IMR-90 (cell line): ENCODE data around the gene HORMAD2. TPM values are rescaled to one million over a fixed set of nuclear protein-coding genes. Genes with fewer than 3 reads are reported as not detected.

ENCODE experiments used
- ATAC-seq: fragments of 200-7000 bp; cut with Tn5 transposase; 2 replicates; pipeline ENCODE4 v1.9.1; 2020; ENCODE audit warnings: low read depth, mild to moderate bottlenecking, moderate library complexity
- BruUV-seq: library from RNA; stranded (reverse); fragments of 400-500 nt; replicated peaks from 2 replicates; lab custom pipeline; 2021; lab: Mats Ljungman, UMichigan
- CTCF ChIA-PET: fragments of 300-600 bp; formaldehyde crosslinking; extraction: SDS; loops from one replicate; lab custom pipeline; 2021; ENCODE audit warnings: antibody characterized with exemption; lab: Yijun Ruan, JAX
- POLR2A ChIA-PET: fragments of 300-600 bp; sonication (Branson Sonifier 250); formaldehyde crosslinking; loops from one replicate; lab custom pipeline; 2022; ENCODE audit warnings: antibody characterized with exemption; ENCODE audit not compliant: unreplicated experiment; lab: Charles Lee
- DNase-seq: peaks from one replicate; pipeline ENCODE4 v3.0.0; 2013
- H2AFZ ChIP-seq: replicated peaks from 2 replicates; pipeline ENCODE3; 2013; ENCODE audit warnings: low read length, mild to moderate bottlenecking; ENCODE audit not compliant: poor library complexity
- H2AK5ac ChIP-seq: 2 replicates; pipeline ENCODE4 v1.6.1; 2013; ENCODE audit warnings: low read depth, low read length, inconsistent platforms
- H2AK9ac ChIP-seq: replicated peaks from 2 replicates; pipeline ENCODE3; 2013; ENCODE audit warnings: mild to moderate bottlenecking, low read depth, low read length, moderate library complexity; ENCODE audit not compliant: poor library complexity
- H2BK120ac ChIP-seq: 2 replicates; pipeline ENCODE4 v1.6.1; 2013; ENCODE audit warnings: low read depth, low read length, inconsistent platforms
- H2BK15ac ChIP-seq: 3 replicates; pipeline ENCODE4 v1.6.1; 2013; ENCODE audit warnings: low read depth, low read length, inconsistent platforms
- H2BK20ac ChIP-seq: 2 replicates; pipeline ENCODE4 v1.6.1; 2013; ENCODE audit warnings: low read depth, mild to moderate bottlenecking, inconsistent platforms, low read length, moderate library complexity
- H2BK5ac ChIP-seq: 2 replicates; pipeline ENCODE4 v1.6.1; 2013; ENCODE audit warnings: mild to moderate bottlenecking, low read depth, low read length, inconsistent platforms; ENCODE audit not compliant: poor library complexity, severe bottlenecking
- H3K14ac ChIP-seq: replicated peaks from 2 replicates; pipeline ENCODE4 v1.6.1; 2013; ENCODE audit warnings: low read depth, low read length, inconsistent platforms
- H3K18ac ChIP-seq: 2 replicates; pipeline ENCODE4 v1.6.1; 2013; ENCODE audit warnings: low read depth, low read length, control low read depth
- H3K23ac ChIP-seq: 2 replicates; pipeline ENCODE4 v1.6.1; 2013; ENCODE audit warnings: low read depth, low read length, inconsistent platforms
- H3K27ac ChIP-seq: 2 replicates; pipeline ENCODE4 v1.5.1; 2013; ENCODE audit warnings: mild to moderate bottlenecking, control low read depth, low read length; ENCODE audit not compliant: insufficient read depth
- H3K27me3 ChIP-seq: 2 replicates; pipeline ENCODE4 v1.6.1; 2013; ENCODE audit warnings: low read length; ENCODE audit not compliant: control insufficient read depth, insufficient read depth
- H3K36me3 ChIP-seq: 2 replicates; pipeline ENCODE4 v1.6.1; 2013; ENCODE audit warnings: low read length, mixed read lengths; ENCODE audit not compliant: control insufficient read depth, insufficient read depth
- H3K4ac ChIP-seq: 2 replicates; pipeline ENCODE4 v1.6.1; 2013; ENCODE audit warnings: low read depth, low read length, inconsistent platforms
- H3K4me1 ChIP-seq: 2 replicates; pipeline ENCODE4 v1.6.1; 2013; ENCODE audit warnings: low read length, mixed read lengths; ENCODE audit not compliant: control insufficient read depth, insufficient read depth
- H3K4me2 ChIP-seq: 2 replicates; pipeline ENCODE4 v1.6.1; 2013; ENCODE audit warnings: low read depth, mild to moderate bottlenecking, control low read depth, low read length, moderate library complexity
- H3K4me3 ChIP-seq: 2 replicates; pipeline ENCODE4 v1.5.1; 2013; ENCODE audit warnings: low read depth, mild to moderate bottlenecking, control low read depth, low read length, moderate library complexity; ENCODE audit not compliant: insufficient read depth
- H3K56ac ChIP-seq: 2 replicates; pipeline ENCODE4 v1.6.1; 2013; ENCODE audit warnings: low read length, inconsistent platforms; ENCODE audit not compliant: insufficient read depth; ENCODE audit errors: extremely low read depth
- H3K79me1 ChIP-seq, 2 experiments: 2 replicates each; pipeline ENCODE4 v1.6.1; 2013; ENCODE audit warnings: low read length in 2 of 2, inconsistent platforms in 1 of 2, low read depth in 1 of 2
- H3K9ac ChIP-seq: 2 replicates; pipeline ENCODE4 v1.6.1; 2013; ENCODE audit warnings: low read depth, low read length, control low read depth
- H3K9me1 ChIP-seq: 2 replicates; pipeline ENCODE4 v1.6.1; 2013; ENCODE audit warnings: low read length, inconsistent platforms; ENCODE audit not compliant: insufficient read depth
- H3K9me3 ChIP-seq: 2 replicates; pipeline ENCODE4 v1.6.1; 2013; ENCODE audit warnings: low read length; ENCODE audit not compliant: control insufficient read depth, insufficient read depth
- H4K20me1 ChIP-seq: 2 replicates; pipeline ENCODE4 v1.6.1; 2013; ENCODE audit warnings: low read length, inconsistent platforms; ENCODE audit not compliant: insufficient read depth
- H4K5ac ChIP-seq: 2 replicates; pipeline ENCODE4 v1.6.1; 2013; ENCODE audit warnings: mild to moderate bottlenecking, low read depth, low read length, control low read depth
- H4K8ac ChIP-seq, 2 experiments: 2 replicates each; pipeline ENCODE4 v1.6.1; 2013; ENCODE audit warnings: low read depth in 2 of 2, low read length in 2 of 2, control low read depth in 1 of 2, inconsistent platforms in 1 of 2
- H4K91ac ChIP-seq: 2 replicates; pipeline ENCODE4 v1.6.1; 2013; ENCODE audit warnings: low read depth, low read length, inconsistent platforms; ENCODE audit not compliant: insufficient read depth
- BHLHE40 ChIP-seq: fragments of 150-350 bp; IDR thresholded peaks from 2 replicates; pipeline ENCODE4 v1.6.1; 2016; ENCODE audit warnings: mild to moderate bottlenecking, low read depth, low read length
- CEBPB ChIP-seq: IDR thresholded peaks from 2 replicates; pipeline ENCODE4 v1.6.1; 2012; ENCODE audit warnings: low read depth, low read length, improper control_type of control experiment
- CHD1 ChIP-seq: IDR thresholded peaks from 2 replicates; pipeline ENCODE4 v1.6.1; 2012; ENCODE audit warnings: low read depth, low read length, improper control_type of control experiment
- CTCF ChIP-seq: conservative IDR thresholded peaks from 2 replicates; pipeline ENCODE4 v1.5.1; 2012; ENCODE audit warnings: mild to moderate bottlenecking, low read depth, low read length, improper control_type of control experiment
- ELK1 ChIP-seq: fragments of 150-350 bp; IDR thresholded peaks from 2 replicates; pipeline ENCODE4 v1.6.1; 2016; ENCODE audit warnings: low read depth, mild to moderate bottlenecking, low read length, moderate library complexity, borderline replicate concordance
- FOS ChIP-seq: fragments of 150-350 bp; IDR thresholded peaks from 2 replicates; pipeline ENCODE4 v1.6.1; 2016; ENCODE audit warnings: low read depth, low read length
- MAFK ChIP-seq: IDR thresholded peaks from 2 replicates; pipeline ENCODE4 v1.6.1; 2012; ENCODE audit warnings: low read depth, low read length, improper control_type of control experiment
- MXI1 ChIP-seq: IDR thresholded peaks from 2 replicates; pipeline ENCODE4 v1.6.1; 2012; ENCODE audit warnings: low read depth, mild to moderate bottlenecking, low read length, moderate library complexity, borderline replicate concordance
- NFE2L2 ChIP-seq: fragments of 150-350 bp; IDR thresholded peaks from 2 replicates; pipeline ENCODE4 v1.6.1; 2016; ENCODE audit warnings: low read depth, mild to moderate bottlenecking, low read length
- POLR2A ChIP-seq: IDR thresholded peaks from 2 replicates; pipeline ENCODE4 v1.6.1; 2012; ENCODE audit warnings: mild to moderate bottlenecking, low read depth, low read length
- RCOR1 ChIP-seq: IDR thresholded peaks from 2 replicates; pipeline ENCODE4 v1.6.1; 2012; ENCODE audit warnings: mild to moderate bottlenecking, low read length, improper control_type of control experiment; ENCODE audit not compliant: insufficient replicate concordance
- RFX5 ChIP-seq: IDR thresholded peaks from 2 replicates; pipeline ENCODE4 v1.8.0; 2012; ENCODE audit warnings: low read depth, mild to moderate bottlenecking, low read length, moderate library complexity
- SMC3 ChIP-seq: fragments of 150-350 bp; IDR thresholded peaks from 2 replicates; pipeline ENCODE4 v1.6.1; 2016; ENCODE audit warnings: low read depth, mild to moderate bottlenecking, antibody characterized with exemption, low read length, moderate library complexity
- USF2 ChIP-seq: fragments of 150-350 bp; IDR thresholded peaks from 2 replicates; pipeline ENCODE4 v1.6.1; 2017; ENCODE audit warnings: mild to moderate bottlenecking, antibody characterized with exemption, low read length, low read depth
- WGBS, 2 experiments: methylation state at CpG; one replicate each; pipeline versions ENCODE4 v1.1.5 to v1.1.7; 2013; ENCODE audit warnings: missing lambda C conversion rate in 2 of 2; ENCODE audit not compliant: insufficient read length in 1 of 2; ENCODE audit errors: extremely low coverage in 2 of 2; 5-methylcytosine and 5-hydroxymethylcytosine counted together
- dilution Hi-C: fragments of 300-500 bp; cut with HindIII; formaldehyde crosslinking; loops from one replicate; pipeline ENCODE4 v1.14.3; 2018; ENCODE audit warnings: low sequenced_read_pairs; ENCODE audit not compliant: unreplicated experiment
- in situ Hi-C: fragments of 300-500 bp; cut with MboI; formaldehyde crosslinking; loops from 3 replicates; pipeline ENCODE4 v1.14.3; 2019; ENCODE audit warnings: low sequenced_read_pairs, inconsistent platforms, mixed read lengths
- intact Hi-C: fragments of 100-400 bp; cut with micrococcal nuclease; formaldehyde crosslinking; loops from 2 replicates; pipeline ENCODE4 v1.10.0; 2022
- polyA plus RNA-seq, 3 experiments: library from polyadenylated mRNA; depleted of rRNA; stranded (reverse); fragments of >200 nt; gene quantifications; 2 replicates each; pipeline ENCODE4 v1.2.3, GENCODE V29; 2012; ENCODE audit warnings: low replicate concordance in 1 of 3
- total RNA-seq: library from RNA; depleted of rRNA; stranded (reverse); fragments of >200 nt; gene quantifications from 2 replicates; pipeline ENCODE4 v1.2.3, GENCODE V29; 2012

Gene HORMAD2
- total and polyA plus RNA-seq, 2 of the 4 experiments (the other 2 are of a cell fraction), result not detected

GRCh38 chr22:30222321-30222720, 142.1 kb downstream of the HORMAD2 start:
- H3K27me3 ChIP-seq, result no peaks in the 10 kb centered on the region
- 75% methylated on average over 2 of the region's 4 CpGs; no CpG with 5 or more reads in 1 of the 2 experiments for WGBS, 2 experiments
- no peaks in the 10 kb centered on the region for H4K20me1 ChIP-seq
- H3K4ac ChIP-seq, result no peak overlapping the region
- H2BK20ac ChIP-seq, result peak overlapping the region; percentile 49; the same call in 1 of the 2 replicates
- no TSS peak for BruUV-seq
- H2BK120ac ChIP-seq, result no peak overlapping the region
- ChIA-PET POLR2A (no interaction called here), CTCF (no interaction called here)
- no peak overlapping the region for H3K4me3 ChIP-seq
- H4K5ac ChIP-seq, result no peak overlapping the region
- no peak for DNase-seq
- no peak overlapping the region for H3K56ac ChIP-seq
- 0 out of 2 replicates have a peak, but pooled peaks cover 4% of the 10 kb centered on the region for H3K9me1 ChIP-seq
- no peak overlapping the region for H3K18ac ChIP-seq
- peak overlapping the region; percentile 66 for H2AK9ac ChIP-seq
- TF ChIP-seq RCOR1 (no peak), MAFK (no peak), RFX5 (no peak), MXI1 (no peak), CTCF (no peak), SMC3 (no peak), CHD1 (no peak), FOS (no peak), NFE2L2 (no peak), USF2 (no peak), CEBPB (no peak), ELK1 (no peak), BHLHE40 (no peak), POLR2A (no peak)
- H3K36me3 ChIP-seq, result no peaks in the 10 kb centered on the region
- H3K14ac ChIP-seq, result no peak overlapping the region
- H3K4me1 ChIP-seq, result peaks cover 13% of the 10 kb centered on the region
- intact Hi-C loops (no loop called here), in situ Hi-C loops (no loop called here), dilution Hi-C loops (no loop called here)
- H3K27ac ChIP-seq, result no peak overlapping the region
- H4K91ac ChIP-seq, result no peak overlapping the region
- no peak overlapping the region for H3K9ac ChIP-seq
- H3K9me3 ChIP-seq, result peaks cover 7% of the 10 kb centered on the region
- no peak overlapping the region for H2BK5ac ChIP-seq
- H2BK15ac ChIP-seq, result 0 out of 3 replicates have a peak overlapping the region, but pooled peaks have one; percentile 56
- H3K79me1 ChIP-seq, result no peaks in the 10 kb centered on the region
- no peak overlapping the region for H4K8ac ChIP-seq
- H2AFZ ChIP-seq, result no peak overlapping the region
- no peak for ATAC-seq
- H3K4me2 ChIP-seq, result no peak overlapping the region
- no peak overlapping the region for H3K23ac ChIP-seq
- peak overlapping the region; percentile 43 for H2AK5ac ChIP-seq
